CD4-positive, CD25-positive, alpha-beta regulatory T cell (primary cell): ENCODE measurements around the gene PMEPA1. TPM values are rescaled to one million over a fixed set of nuclear protein-coding genes. Genes with fewer than 3 reads are reported as not detected.

Source experiments
- ATAC-seq, 2 donors: fragments of 150-1000 bp; cut with Tn5 transposase; one replicate each; pipeline ENCODE4 v1.10.0; 2021; ENCODE audit warnings: low read depth in 2 of 2, moderate number of reproducible peaks in 2 of 2, moderate library complexity in 1 of 2
- DNase-seq, 3 donors: peaks; one replicate each; pipeline versions ENCODE4 v3.0.0 to v3.0.0-alpha.2; 2012 to 2022; ENCODE audit warnings: mixed read lengths in 1 of 3
- H3K27ac ChIP-seq: one replicate; pipeline ENCODE4 v1.7.0; 2013; ENCODE audit warnings: mild to moderate bottlenecking, low read length; ENCODE audit not compliant: insufficient read depth, poor library complexity, severe bottlenecking
- H3K27me3 ChIP-seq: one replicate; pipeline ENCODE4 v1.7.0; 2013; ENCODE audit warnings: low read length; ENCODE audit not compliant: control insufficient read depth, insufficient read depth
- H3K36me3 ChIP-seq: one replicate; pipeline ENCODE4 v1.7.0; 2013; ENCODE audit warnings: mild to moderate bottlenecking, low read length, moderate library complexity; ENCODE audit not compliant: control insufficient read depth, insufficient read depth
- H3K4me1 ChIP-seq: 2 replicates; pipeline ENCODE4 v1.7.0; 2013; ENCODE audit warnings: mild to moderate bottlenecking, low read length; ENCODE audit not compliant: insufficient read depth, control insufficient read depth, poor library complexity, severe bottlenecking
- H3K4me3 ChIP-seq: one replicate; pipeline ENCODE4 v1.7.0; 2013; ENCODE audit warnings: low read depth, mild to moderate bottlenecking, low read length, moderate library complexity
- H3K9me3 ChIP-seq, 2 experiments: 1 replicate in 1 of 2; 2 replicates in 1 of 2; pipeline ENCODE4 v1.7.0; 2013; ENCODE audit warnings: low read length in 2 of 2, mild to moderate bottlenecking in 1 of 2, moderate library complexity in 1 of 2; ENCODE audit not compliant: control insufficient read depth in 2 of 2
- H3K27ac Mint-ChIP-seq, 3 donors: one replicate each; pipeline ENCODE4 v1.8.0; 2020 to 2022; ENCODE audit warnings: mild to moderate bottlenecking in 3 of 3, mixed read lengths in 3 of 3, moderate library complexity in 2 of 3
- H3K27me3 Mint-ChIP-seq: one replicate; pipeline ENCODE4 v1.8.0; 2022; ENCODE audit warnings: mild to moderate bottlenecking, mixed read lengths
- H3K36me3 Mint-ChIP-seq: one replicate; pipeline ENCODE4 v1.8.0; 2020; ENCODE audit warnings: mixed read lengths
- H3K4me1 Mint-ChIP-seq, 4 donors: one replicate each; pipeline ENCODE4 v1.8.0; 2020 to 2022; ENCODE audit warnings: mixed read lengths in 4 of 4, mild to moderate bottlenecking in 1 of 4
- H3K4me3 Mint-ChIP-seq, 4 donors: one replicate each; pipeline ENCODE4 v1.8.0; 2020 to 2022; ENCODE audit warnings: mild to moderate bottlenecking in 4 of 4, mixed read lengths in 4 of 4, moderate library complexity in 3 of 4
- H3K9me3 Mint-ChIP-seq, 7 donors: one replicate each; pipeline ENCODE4 v1.8.0; 2020 to 2022; ENCODE audit warnings: mixed read lengths in 7 of 7, mild to moderate bottlenecking in 3 of 7, moderate library complexity in 2 of 7
- polyA plus RNA-seq, 4 donors: library from polyadenylated mRNA; unstranded; fragments of 300-500 nt; fragmentation: Illumina TruSeq; gene quantifications; one replicate each; pipeline ENCODE4 v1.2.3, GENCODE V29; 2021
- total RNA-seq: library from RNA; stranded (reverse); gene quantifications from one replicate; pipeline ENCODE4 v1.2.3, GENCODE V29; 2022

Gene PMEPA1
- total and polyA plus RNA-seq, 5 donors from 2014 or later, result 0.36 to 4.0 (median 0.86) TPM

- Mint-ChIP-seq H3K4me1 (peaks cover 10 to 89% (median 40%) of the 10 kb centered on the region in 4 donors), H3K27me3 (no peaks in the 10 kb centered on the region), H3K36me3 (peaks cover 9% of the 10 kb centered on the region), H3K27ac (peak within 1 kb of the TSS; percentile 96 to 99 (median 97)), H3K9me3 (peaks cover 0 to 6% (median 1%) of the 10 kb centered on the region in 7 donors), H3K4me3 (peak within 1 kb of the TSS; percentile 87 to 98 (median 93))
- H3K27me3 ChIP-seq, result no peaks in the 10 kb centered on the region
- peaks cover 8% of the 10 kb centered on the region for H3K36me3 ChIP-seq
- H3K9me3 ChIP-seq, result peaks cover 0 to 6% of the 10 kb centered on the region in 2 experiments
- ATAC-seq (peak; percentile 30 to 38), DNase-seq (peak; percentile 39 to 91 (median 66))
- H3K4me1 ChIP-seq, result peaks cover 68% of the 10 kb centered on the region
- H3K27ac ChIP-seq, result peak within 1 kb of the TSS; percentile 91
- peak within 1 kb of the TSS; percentile 89 for H3K4me3 ChIP-seq
Observed at GRCh38 chr20:57620274-57620990, 89.4 kb downstream of the PMEPA1 start, which contains the start of gene ZBP1. TSS of gene ZBP1 (minus strand) at chr20:57620426. CDS start at chr20:57620295, 131 bp downstream.

GRCh38 chr20:57619051-57619831, 90.6 kb downstream of the PMEPA1 start:
- Mint-ChIP-seq H3K9me3 (no peaks in the 10 kb centered on the region), H3K27me3 (no peaks in the 10 kb centered on the region), H3K4me1 (peaks cover 10 to 78% (median 36%) of the 10 kb centered on the region in 4 donors), H3K36me3 (peaks cover 7% of the 10 kb centered on the region), H3K4me3 (peak overlapping the region; percentile 87 to 98 (median 93)), H3K27ac (peak overlapping the region; percentile 96 to 99 (median 97))
- H3K4me3 ChIP-seq, result peak overlapping the region; percentile 89
- no peaks in the 10 kb centered on the region for H3K27me3 ChIP-seq
- H3K36me3 ChIP-seq, result peaks cover 20% of the 10 kb centered on the region
- H3K9me3 ChIP-seq, result no peaks in the 10 kb centered on the region
- peak; percentile 54 to 93 (median 85) for DNase-seq
- ATAC-seq, result peak; percentile 71 to 73
- H3K27ac ChIP-seq, result peak overlapping the region; percentile 91
- H3K4me1 ChIP-seq, result peaks cover 68% of the 10 kb centered on the region

DNA sequence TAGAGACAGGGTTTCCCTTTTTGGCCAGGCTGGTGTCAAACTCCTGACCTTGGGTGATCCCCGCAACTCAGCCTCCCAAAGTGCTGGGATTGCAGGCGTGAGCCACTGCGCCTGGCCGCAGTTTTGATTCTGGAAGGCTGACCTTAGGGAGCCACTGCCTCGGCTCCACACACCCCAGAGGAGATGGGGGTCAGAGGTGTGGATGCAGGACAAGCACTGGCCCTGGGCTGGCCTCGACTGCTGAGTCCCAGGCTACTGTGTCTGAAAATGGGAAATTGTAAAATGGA, 91.1 kb downstream of the PMEPA1 start:
- H3K27me3 Mint-ChIP-seq, result no peaks in the 10 kb centered on the region
- no peak for ATAC-seq
- peak overlapping the region; percentile 87 to 98 (median 93) for H3K4me3 Mint-ChIP-seq
- Histone ChIP-seq H3K4me1 (peaks cover 68% of the 10 kb centered on the region), H3K9me3 (no peaks in the 10 kb centered on the region), H3K36me3 (peaks cover 25% of the 10 kb centered on the region), H3K27ac (peak overlapping the region; percentile 91), H3K4me3 (peak overlapping the region; percentile 89), H3K27me3 (no peaks in the 10 kb centered on the region)
- H3K4me1 Mint-ChIP-seq, result peaks cover 10 to 77% (median 36%) of the 10 kb centered on the region in 4 donors
- no peak for DNase-seq
- peaks cover 7% of the 10 kb centered on the region for H3K36me3 Mint-ChIP-seq
- H3K9me3 Mint-ChIP-seq, result no peaks in the 10 kb centered on the region
- peak overlapping the region; percentile 96 to 99 (median 97) for H3K27ac Mint-ChIP-seq

- ATAC-seq (no peak), DNase-seq (peak in 2 of 3 donors; percentile 15 to 53)
- Mint-ChIP-seq H3K36me3 (peaks cover 9% of the 10 kb centered on the region), H3K9me3 (no peaks in the 10 kb centered on the region), H3K27ac (peak overlapping the region; percentile 96 to 99 (median 97)), H3K4me1 (peaks cover 10 to 75% (median 36%) of the 10 kb centered on the region in 4 donors), H3K27me3 (no peaks in the 10 kb centered on the region), H3K4me3 (peak overlapping the region; percentile 87 to 98 (median 93))
- Histone ChIP-seq H3K27ac (peak overlapping the region; percentile 91), H3K36me3 (peaks cover 29% of the 10 kb centered on the region), H3K27me3 (no peaks in the 10 kb centered on the region), H3K4me3 (peak overlapping the region; percentile 89), H3K9me3 (no peaks in the 10 kb centered on the region), H3K4me1 (peaks cover 68% of the 10 kb centered on the region)
Observed at GRCh38 chr20:57618091-57618763, 91.6 kb downstream of the PMEPA1 start.

- Histone ChIP-seq H3K9me3 (no peaks in the 10 kb centered on the region), H3K27me3 (no peaks in the 10 kb centered on the region), H3K4me3 (peak overlapping the region; percentile 89), H3K4me1 (peaks cover 62% of the 10 kb centered on the region), H3K27ac (no peak overlapping the region), H3K36me3 (peaks cover 39% of the 10 kb centered on the region)
- no peaks in the 10 kb centered on the region for H3K9me3 Mint-ChIP-seq
- H3K27me3 Mint-ChIP-seq, result no peaks in the 10 kb centered on the region
- peaks cover 12% of the 10 kb centered on the region for H3K36me3 Mint-ChIP-seq
- H3K27ac Mint-ChIP-seq, result peak overlapping the region; percentile 96 to 99 (median 97)
- DNase-seq (no peak), ATAC-seq (no peak)
- H3K4me3 Mint-ChIP-seq, result peak overlapping the region; percentile 50 to 98 (median 89)
- peaks cover 10 to 65% (median 29%) of the 10 kb centered on the region in 4 donors for H3K4me1 Mint-ChIP-seq
Observed at GRCh38 chr20:57617079-57617795, 92.6 kb downstream of the PMEPA1 start.

DNA sequence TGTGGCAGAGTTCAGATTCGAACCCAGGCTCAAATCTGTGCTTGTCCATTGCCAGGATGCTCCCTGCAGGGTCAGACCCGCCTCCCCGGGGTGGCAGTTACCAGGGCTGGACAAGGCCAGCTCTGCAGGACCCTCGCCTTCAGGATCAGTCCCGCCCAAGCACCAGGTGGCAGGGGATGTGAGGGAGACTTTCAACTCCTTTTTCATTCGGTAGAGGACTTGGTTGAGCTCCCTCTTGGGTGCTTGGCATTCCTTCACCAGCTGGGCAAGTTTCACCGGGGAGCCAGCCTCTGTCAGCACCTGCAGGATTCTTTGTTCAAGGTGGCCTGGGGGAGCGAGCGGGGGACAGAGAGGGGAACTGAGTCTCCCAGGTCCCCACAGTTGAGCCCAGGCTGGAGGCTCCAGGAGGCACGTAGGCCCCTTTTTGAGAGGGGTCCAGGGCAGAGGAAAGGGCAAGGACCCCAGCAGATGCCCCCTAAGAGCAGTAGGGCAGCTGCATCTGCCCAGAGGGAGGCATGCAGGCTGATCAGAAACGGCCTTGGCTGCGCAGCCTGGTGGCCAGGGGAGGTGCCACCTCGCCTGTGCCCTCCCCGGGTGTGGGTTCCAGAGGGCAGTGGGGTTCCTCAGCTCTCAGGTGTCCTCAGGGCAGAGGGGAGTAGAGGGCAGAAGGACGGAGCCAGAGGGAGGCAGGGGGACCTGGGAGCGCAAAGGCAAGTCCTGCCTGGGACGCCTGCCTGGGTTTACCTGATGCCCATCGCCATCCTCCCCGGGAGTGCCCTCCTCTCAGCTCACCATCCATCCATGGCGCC, 93.5 kb downstream of the PMEPA1 start:
- DNase-seq, result no peak
- peaks cover 48% of the 10 kb centered on the region for H3K36me3 ChIP-seq
- no peak overlapping the region for H3K27ac ChIP-seq
- H3K27me3 ChIP-seq, result no peaks in the 10 kb centered on the region
- Mint-ChIP-seq H3K4me3 (peak overlapping the region in 2 of 4 donors; percentile 28 to 61), H3K36me3 (peaks cover 12% of the 10 kb centered on the region), H3K27ac (peak overlapping the region; percentile 80 to 97 (median 96)), H3K9me3 (no peaks in the 10 kb centered on the region), H3K27me3 (no peaks in the 10 kb centered on the region), H3K4me1 (peaks cover 10 to 56% (median 27%) of the 10 kb centered on the region in 4 donors)
- H3K9me3 ChIP-seq, result no peaks in the 10 kb centered on the region
- H3K4me3 ChIP-seq, result no peak overlapping the region
- no peak for ATAC-seq
- H3K4me1 ChIP-seq, result peaks cover 53% of the 10 kb centered on the region
